Activated gamma-delta T cell (primary cell): ENCODE data around the gene ELK4.

Experiments used
- DNase-seq: peaks from one replicate; lab custom pipeline; 2025; lab: John Stamatoyannopoulos, UW

ELK4 gene

GRCh38 chr1:205563927-205564441 is 67.8 kb downstream of the ELK4 start:
- DNase-seq, result no peak

GRCh38 chr1:205561501-205562203 is 70.2 kb downstream of the ELK4 start:
- no peak for DNase-seq
